ENCODE data around the gene PTH2R. TPM values are rescaled to one million over a fixed set of nuclear protein-coding genes. Genes with fewer than 3 reads are reported as not detected.
A peak's percentile ranks its signal among the peaks of the same experiment; 100 is the strongest.

PTH2R gene
- total and polyA plus RNA-seq, 9 of the 15 experiments (the other 6 are each of a cell fraction or from before 2014, with no cell fraction given): 2.7 to 8.8 (median 4.2) TPM

- Histone ChIP-seq H3K9ac (ENCODE audit: insufficient read depth in 1 of 2, low read depth in 2 of 2, low read length in 2 of 2) (no peak overlapping the region), H3K4me1 (replicated peaks in 1 of 2; ENCODE audit: control insufficient read depth in 2 of 2, insufficient read depth in 2 of 2, low read length in 2 of 2) (no peaks in the 10 kb centered on the region), H3K9me3 (replicated peaks; ENCODE audit: control insufficient read depth, insufficient read depth, low read depth, low read length) (no peaks in the 10 kb centered on the region), H3K9me1 (ENCODE audit: control insufficient read depth, insufficient read depth, low read length) (no peaks in the 10 kb centered on the region), H4K20me1 (replicated peaks; ENCODE audit: control insufficient read depth, insufficient read depth, low read length) (no peaks in the 10 kb centered on the region), H3K79me2 (ENCODE audit: control insufficient read depth, insufficient read depth, low read length) (no peaks in the 10 kb centered on the region), H3K27me3 (ENCODE audit: control insufficient read depth in 2 of 2, insufficient read depth in 2 of 2, low read length in 2 of 2) (no peaks in the 10 kb centered on the region), H2AFZ (ENCODE audit: low read depth, low read length) (no peak overlapping the region), H3K4me3 (no peak overlapping the region), H3K27ac (ENCODE audit: extremely low read depth, low read depth, low read length) (no peak overlapping the region), H3K36me3 (ENCODE audit: control insufficient read depth, insufficient read depth, low read length) (no peaks in the 10 kb centered on the region), H3K4me2 (ENCODE audit: insufficient read depth, low read length) (no peak overlapping the region)
- no peak for FAIRE-seq
- BruUV-seq (replicated peaks): no TSS peak
- intact Hi-C loops (cut with micrococcal nuclease): no loop called here
- TF ChIP-seq BACH1 (tag; IDR thresholded peaks at IDR 0.05) (no peak), NONO (IDR thresholded peaks at IDR 0.05; ENCODE audit: low read depth in 2 of 2, low read length in 1 of 2) (no peak), BDP1 (IDR thresholded peaks at IDR 0.05; ENCODE audit: insufficient read depth, insufficient read length) (no peak)
- in situ Hi-C loops (cut with MboI): no loop called here
- no peak for ATAC-seq
- no peak for DNase-seq (ENCODE audit: extremely low read depth in 1 of 4, low spot score in 3 of 4)
- POLR2A ChIA-PET: interaction anchor here (1.1 kb wide), 1 partner anchor 11 kb away, joined by 3 read pairs; no protein-coding TSS in a partner anchor
- WGBS (ENCODE audit: insufficient coverage, low coverage, missing lambda C conversion rate): 62% methylated on average over 3 of the region's 5 CpGs
- CTCF ChIA-PET (ENCODE audit: low intra/inter-chr PET ratio): no interaction called here
Measured at GRCh38 chr2:208529796-208530195, 123.2 kb downstream of the PTH2R start.

GRCh38 chr2:208531361-208531760 is 124.8 kb downstream of the PTH2R start:
- Histone ChIP-seq H3K9me3 (replicated peaks; ENCODE audit: control insufficient read depth, insufficient read depth, low read depth, low read length) (peaks cover 4% of the 10 kb centered on the region; the same call in 1 of the 2 replicates), H3K4me2 (ENCODE audit: insufficient read depth, low read length) (no peak overlapping the region), H3K9ac (ENCODE audit: insufficient read depth in 1 of 2, low read depth in 2 of 2, low read length in 2 of 2) (no peak overlapping the region), H3K79me2 (ENCODE audit: control insufficient read depth, insufficient read depth, low read length) (no peaks in the 10 kb centered on the region), H3K27me3 (ENCODE audit: control insufficient read depth in 2 of 2, insufficient read depth in 2 of 2, low read length in 2 of 2) (no peaks in the 10 kb centered on the region), H2AFZ (ENCODE audit: low read depth, low read length) (peak overlapping the region; percentile 16; the same call in 1 of the 2 replicates), H3K4me1 (replicated peaks in 1 of 2; ENCODE audit: control insufficient read depth in 2 of 2, insufficient read depth in 2 of 2, low read length in 2 of 2) (no peaks in the 10 kb centered on the region), H4K20me1 (replicated peaks; ENCODE audit: control insufficient read depth, insufficient read depth, low read length) (no peaks in the 10 kb centered on the region), H3K9me1 (ENCODE audit: control insufficient read depth, insufficient read depth, low read length) (no peaks in the 10 kb centered on the region), H3K36me3 (ENCODE audit: control insufficient read depth, insufficient read depth, low read length) (no peaks in the 10 kb centered on the region), H3K27ac (ENCODE audit: extremely low read depth, low read depth, low read length) (no peak overlapping the region), H3K4me3 (no peak overlapping the region)
- ATAC-seq (no peak), DNase-seq (ENCODE audit: extremely low read depth in 1 of 4, low spot score in 3 of 4) (no peak), FAIRE-seq (no peak)
- no peak for TF ChIP-seq ERF (CRISPR knock-in tag; IDR thresholded peaks at IDR 0.05)
- TF ChIP-seq CTCFL (IDR thresholded peaks at IDR 0.05; ENCODE audit: borderline replicate concordance, insufficient read depth, low read depth, low read length, poor library complexity, severe bottlenecking): no peak
- no peak for TF ChIP-seq FOXM1 (IDR thresholded peaks at IDR 0.05; ENCODE audit: low read depth)
- no peak for TF ChIP-seq FOXM1 (CRISPR knock-in tag; IDR thresholded peaks at IDR 0.05; ENCODE audit: low read depth)
- no peak for TF ChIP-seq NFATC3 (IDR thresholded peaks at IDR 0.05)
- WGBS (ENCODE audit: insufficient coverage, low coverage, missing lambda C conversion rate): 68% methylated on average over 3 of the region's 3 CpGs
- ChIA-PET CTCF (ENCODE audit: low intra/inter-chr PET ratio) (no interaction called here), POLR2A (no interaction called here)
- BruUV-seq (replicated peaks): no TSS peak
- in situ Hi-C loops (cut with MboI) (no loop called here), intact Hi-C loops (cut with micrococcal nuclease) (no loop called here)
